H1 (cell line): ENCODE measurements around the gene GRM8. TPM values are rescaled to one million over a fixed set of nuclear protein-coding genes. Genes with fewer than 3 reads are reported as not detected.

ENCODE experiments used
- CTCF ChIA-PET: fragments of 300-600 bp; sonication (Branson Sonifier 250); formaldehyde crosslinking; loops from one replicate; lab custom pipeline; 2021; ENCODE audit not compliant: partially characterized antibody; lab: Charles Lee
- POLR2A ChIA-PET: fragments of 300-600 bp; sonication (Branson Sonifier 250); formaldehyde crosslinking; loops from one replicate; lab custom pipeline; 2021; ENCODE audit warnings: inconsistent platforms; ENCODE audit not compliant: partially characterized antibody; lab: Charles Lee
- DNase-seq, 2 experiments: peaks; one replicate each; pipeline versions ENCODE4 v3.0.0 to v3.0.0-alpha.2; 2010 to 2022; ENCODE audit warnings: low spot score in 2 of 2, low read depth in 1 of 2, mixed read lengths in 1 of 2
- FAIRE-seq: peaks from 2 replicates; lab custom pipeline; 2011; peaks lifted over from hg19 to GRCh38; lab: Jason Lieb, UNC
- H2AFZ ChIP-seq: 2 replicates; pipeline ENCODE4 v1.8.1; 2012; ENCODE audit warnings: low read length, inconsistent platforms
- H2AK5ac ChIP-seq: 2 replicates; pipeline ENCODE4 v1.6.1; 2013; ENCODE audit warnings: low read depth, low read length
- H2BK120ac ChIP-seq: replicated peaks from 2 replicates; pipeline ENCODE3; 2013; ENCODE audit warnings: low read depth, low read length, inconsistent platforms
- H2BK12ac ChIP-seq: 2 replicates; pipeline ENCODE4 v1.6.1; 2013; ENCODE audit warnings: low read depth, low read length
- H2BK15ac ChIP-seq: 2 replicates; pipeline ENCODE4 v1.6.1; 2013; ENCODE audit warnings: low read length
- H2BK20ac ChIP-seq: 2 replicates; pipeline ENCODE4 v1.6.1; 2013; ENCODE audit warnings: low read length
- H2BK5ac ChIP-seq: 2 replicates; pipeline ENCODE4 v1.6.1; 2013; ENCODE audit warnings: low read depth, low read length
- H3K14ac ChIP-seq: 2 replicates; pipeline ENCODE4 v1.6.1; 2013; ENCODE audit warnings: inconsistent platforms; ENCODE audit not compliant: insufficient read length
- H3K18ac ChIP-seq: 2 replicates; pipeline ENCODE4 v1.6.1; 2013; ENCODE audit warnings: low read length; ENCODE audit errors: extremely low read depth
- H3K23ac ChIP-seq: 2 replicates; pipeline ENCODE4 v1.6.1; 2013; ENCODE audit warnings: inconsistent platforms; ENCODE audit not compliant: insufficient read length
- H3K23me2 ChIP-seq: 2 replicates; pipeline ENCODE4 v1.6.1; 2013; ENCODE audit warnings: low read depth, low read length
- H3K27ac ChIP-seq: 2 replicates; pipeline ENCODE4 v1.6.1; 2011; ENCODE audit warnings: low read depth, low read length, inconsistent platforms
- H3K27me3 ChIP-seq, 4 experiments: replicated peaks in 1 of 4; 1 replicate in 1 of 4; 2 replicates in 3 of 4; pipeline versions ENCODE4 v1.6.1 to v1.8.1; 2011 to 2013; ENCODE audit warnings: low read length in 3 of 4, mild to moderate bottlenecking in 3 of 4, inconsistent platforms in 2 of 4, mixed read lengths in 2 of 4, moderate library complexity in 1 of 4; ENCODE audit not compliant: control insufficient read depth in 3 of 4, insufficient read depth in 3 of 4; ENCODE audit errors: extremely low read depth in 1 of 4
- H3K36me3 ChIP-seq, 4 experiments: 2 replicates each; pipeline versions ENCODE4 v1.6.1 to v1.8.1; 2011 to 2013; ENCODE audit warnings: mild to moderate bottlenecking in 4 of 4, low read length in 3 of 4, moderate library complexity in 2 of 4, control low read depth in 1 of 4, inconsistent platforms in 1 of 4; ENCODE audit not compliant: insufficient read depth in 4 of 4, control insufficient read depth in 2 of 4
- H3K4ac ChIP-seq: replicated peaks from 2 replicates; pipeline ENCODE3; 2013; ENCODE audit warnings: low read length, low read depth, mixed read lengths, inconsistent platforms; ENCODE audit not compliant: insufficient read length
- H3K4me1 ChIP-seq, 4 experiments: replicated peaks in 1 of 4; 1 replicate in 1 of 4; 2 replicates in 3 of 4; pipeline versions ENCODE4 v1.6.1 to v1.8.1; 2011 to 2013; ENCODE audit warnings: low read length in 3 of 4, inconsistent platforms in 2 of 4, mixed read lengths in 1 of 4; ENCODE audit not compliant: insufficient read depth in 4 of 4, control insufficient read depth in 3 of 4
- H3K4me2 ChIP-seq, 2 experiments: 2 replicates each; pipeline versions ENCODE4 v1.6.1 to v1.8.1; 2011 to 2013; ENCODE audit warnings: low read depth in 2 of 2, low read length in 2 of 2, control low read depth in 1 of 2, inconsistent platforms in 1 of 2, mild to moderate bottlenecking in 1 of 2; ENCODE audit not compliant: insufficient read depth in 1 of 2
- H3K4me3 ChIP-seq, 4 experiments: fragments of 200-600, 300-600 bp in 1 of 4; sonication (generic), shearing (Covaris generic), sonication (Bioruptor Twin) in 1 of 4; 2 replicates each; pipeline versions ENCODE4 v1.5.1 to v1.8.1; 2011 to 2016; ENCODE audit warnings: low read length in 4 of 4, low read depth in 3 of 4, control low read depth in 2 of 4, inconsistent platforms in 2 of 4, mild to moderate bottlenecking in 2 of 4, mixed read lengths in 1 of 4, moderate library complexity in 1 of 4; ENCODE audit not compliant: insufficient read depth in 2 of 4; ENCODE audit errors: extremely low read depth in 1 of 4
- H3K56ac ChIP-seq: replicated peaks from 2 replicates; pipeline ENCODE3; 2013; ENCODE audit warnings: low read depth, mild to moderate bottlenecking, mixed read lengths, low read length, inconsistent platforms; ENCODE audit not compliant: insufficient read length
- H3K79me1 ChIP-seq: 2 replicates; pipeline ENCODE4 v1.6.1; 2013; ENCODE audit warnings: low read depth, low read length, control low read depth
- H3K79me2 ChIP-seq, 2 experiments: 2 replicates each; pipeline versions ENCODE4 v1.6.1 to v1.8.1; 2012 to 2013; ENCODE audit warnings: low read length in 2 of 2, mild to moderate bottlenecking in 2 of 2, inconsistent platforms in 1 of 2; ENCODE audit not compliant: insufficient read depth in 2 of 2, control insufficient read depth in 1 of 2
- H3K9ac ChIP-seq, 4 experiments: replicated peaks in 1 of 4; 1 replicate in 1 of 4; 2 replicates in 3 of 4; pipeline versions ENCODE4 v1.6.1 to v1.8.1; 2011 to 2013; ENCODE audit warnings: low read depth in 3 of 4, low read length in 3 of 4, control low read depth in 2 of 4, mild to moderate bottlenecking in 2 of 4, moderate library complexity in 2 of 4, inconsistent platforms in 1 of 4; ENCODE audit errors: extremely low read depth in 1 of 4
- H3K9me3 ChIP-seq, 2 experiments: 2 replicates each; pipeline versions ENCODE4 v1.6.1 to v1.8.1; 2012 to 2013; ENCODE audit warnings: mild to moderate bottlenecking in 2 of 2, moderate library complexity in 2 of 2, control low read depth in 1 of 2, inconsistent platforms in 1 of 2, low read depth in 1 of 2, low read length in 1 of 2, mixed read lengths in 1 of 2; ENCODE audit not compliant: insufficient read depth in 2 of 2
- H4K20me1 ChIP-seq, 2 experiments: replicated peaks in 1 of 2; 2 replicates each; pipeline versions ENCODE3 to v1.8.1; 2011 to 2013; ENCODE audit warnings: inconsistent platforms in 2 of 2, low read length in 2 of 2, mild to moderate bottlenecking in 1 of 2; ENCODE audit not compliant: insufficient read depth in 2 of 2, control insufficient read depth in 1 of 2
- H4K5ac ChIP-seq: 2 replicates; pipeline ENCODE4 v1.6.1; 2013; ENCODE audit warnings: low read length, low read depth, mixed read lengths, inconsistent platforms; ENCODE audit not compliant: insufficient read length
- H4K8ac ChIP-seq: 2 replicates; pipeline ENCODE4 v1.8.0; 2013; ENCODE audit warnings: mild to moderate bottlenecking, moderate library complexity, low read length, inconsistent platforms; ENCODE audit not compliant: insufficient read depth; ENCODE audit errors: extremely low read depth
- H4K91ac ChIP-seq: replicated peaks from 2 replicates; pipeline ENCODE3; 2013; ENCODE audit warnings: low read length, mixed read lengths, inconsistent platforms; ENCODE audit not compliant: insufficient read length
- ATF3 ChIP-seq: IDR thresholded peaks from 2 replicates; pipeline ENCODE4 v1.6.1; 2011; ENCODE audit warnings: low read depth, mild to moderate bottlenecking, low read length; ENCODE audit not compliant: insufficient read depth
- CTCF ChIP-seq, 3 experiments: IDR thresholded peaks; 1 replicate in 2 of 3; 2 replicates in 1 of 3; pipeline versions ENCODE4 v1.5.1 to v1.6.1; 2011; ENCODE audit warnings: low read length in 3 of 3, mild to moderate bottlenecking in 3 of 3, inconsistent platforms in 2 of 3, low read depth in 1 of 3, moderate library complexity in 1 of 3; ENCODE audit not compliant: insufficient read depth in 1 of 3; ENCODE audit errors: control extremely low read depth in 1 of 3
- E2F6 ChIP-seq: IDR thresholded peaks from 2 replicates; pipeline ENCODE4 v1.6.1; 2012; ENCODE audit warnings: inconsistent platforms
- GABPA ChIP-seq: IDR thresholded peaks from 2 replicates; pipeline ENCODE4 v1.6.1; 2011; ENCODE audit warnings: mild to moderate bottlenecking, low read length, moderate library complexity, borderline replicate concordance; ENCODE audit not compliant: insufficient read depth
- NRF1 ChIP-seq: IDR thresholded peaks from 2 replicates; pipeline ENCODE4 v1.6.1; 2011; ENCODE audit warnings: mild to moderate bottlenecking, low read depth, low read length, improper control_type of control experiment
- SIN3A ChIP-seq, 2 experiments: IDR thresholded peaks in 1 of 2; conservative IDR thresholded peaks in 1 of 2; 2 replicates each; pipeline ENCODE4 v1.6.1; 2011 to 2012; ENCODE audit warnings: low read length in 2 of 2, improper control_type of control experiment in 1 of 2, low read depth in 1 of 2, mild to moderate bottlenecking in 1 of 2
- TAF1 ChIP-seq: IDR thresholded peaks from 2 replicates; pipeline ENCODE4 v1.6.1; 2011; ENCODE audit warnings: mild to moderate bottlenecking, low read depth, low read length
- USF2 ChIP-seq: IDR thresholded peaks from 2 replicates; pipeline ENCODE4 v1.6.1; 2011; ENCODE audit warnings: low read length, improper control_type of control experiment
- WGBS, 2 experiments: shearing (Covaris generic) in 1 of 2; methylation state at CpG; one replicate each; pipeline versions ENCODE4 v1.1.6 to v1.1.7; 2013 to 2015; ENCODE audit warnings: low lambda C conversion rate in 2 of 2, mixed read lengths in 2 of 2, inconsistent platforms in 1 of 2, low coverage in 1 of 2, missing lambda C conversion rate in 1 of 2; ENCODE audit not compliant: insufficient replicate concordance in 2 of 2, insufficient coverage in 1 of 2, insufficient read length in 1 of 2; ENCODE audit errors: extremely low coverage in 1 of 2, missing lambda C conversion rate in 1 of 2; 5-methylcytosine and 5-hydroxymethylcytosine counted together
- polyA plus RNA-seq, 7 experiments: library from polyadenylated mRNA; depleted of rRNA in 3 of 7; stranded (reverse) in 5 of 7; unstranded in 2 of 7; fragments of >200 nt in 5 of 7; fragments of 200-250 nt in 2 of 7; gene quantifications; 1 replicate in 5 of 7; 2 replicates in 1 of 7; 4 replicates in 1 of 7; pipeline versions ENCODE4 v1.2.1 to v1.2.3, GENCODE V29; 2011 to 2013; ENCODE audit warnings: missing spikeins in 2 of 7, mixed read lengths in 2 of 7
- total RNA-seq: library from RNA; stranded (reverse); fragmentation: NEBNext Ultra II Directional; extraction: Animal tissue kit (Norgen Biotek cat#: 25700); gene quantifications from 2 replicates; pipeline ENCODE4 v1.2.1, GENCODE V29; 2021

The GRM8 gene
- total and polyA plus RNA-seq, 2 of the 8 experiments (the other 6 are each of a cell fraction or from before 2014, with no cell fraction given) = 2.6 to 2.8 TPM

- Histone ChIP-seq H2AFZ (no peak overlapping the region), H4K20me1 (no peaks in the 10 kb centered on the region), H3K79me2 (no peaks in the 10 kb centered on the region), H2BK5ac (no peak overlapping the region), H3K4me1 (no peaks in the 10 kb centered on the region), H3K14ac (no peak overlapping the region), H3K27ac (no peak overlapping the region), H4K91ac (no peak overlapping the region), H4K8ac (no peak overlapping the region), H3K9ac (no peak overlapping the region), H3K4ac (no peak overlapping the region), H3K18ac (no peak overlapping the region), H3K4me3 (no peak overlapping the region), H2BK12ac (no peak overlapping the region), H3K56ac (no peak overlapping the region), H2BK120ac (no peak overlapping the region), H3K4me2 (no peak overlapping the region), H2AK5ac (no peak overlapping the region), H3K9me3 (peaks cover 0 to 4% of the 10 kb centered on the region in 2 experiments; a peak in 2 of 4 replicates), H3K79me1 (no peaks in the 10 kb centered on the region), H3K36me3 (no peaks in the 10 kb centered on the region), H3K23me2 (no peaks in the 10 kb centered on the region), H4K5ac (no peak overlapping the region), H2BK20ac (no peak overlapping the region), H2BK15ac (no peak overlapping the region), H3K27me3 (no peaks in the 10 kb centered on the region), H3K23ac (no peak overlapping the region)
- WGBS, 2 experiments = 94% methylated on average over 2 of the region's 2 CpGs; no CpG with 5 or more reads in 1 of the 2 experiments
- FAIRE-seq (no peak), DNase-seq (no peak)
- ChIA-PET CTCF (interaction anchor here (0.6 kb wide), 1 partner anchor 12 kb away, joined by 3 read pairs; no protein-coding TSS in a partner anchor), POLR2A (no interaction called here)
- no peak for TF ChIP-seq ATF3
- TF ChIP-seq NRF1 = no peak
- no peak for TF ChIP-seq SIN3A (conservative IDR thresholded peaks at IDR 0.05 in 1 of 2, IDR thresholded peaks at IDR 0.05 in 1 of 2; ENCODE audit: low read depth in 1 of 2, low read length in 2 of 2)
- no peak for TF ChIP-seq CTCF (IDR thresholded peaks at IDR 0.05; ENCODE audit: control extremely low read depth in 1 of 3, insufficient read depth in 1 of 3, low read depth in 1 of 3, low read length in 3 of 3)
- no peak for TF ChIP-seq USF2
- no peak for TF ChIP-seq E2F6
- no peak for TF ChIP-seq TAF1
- TF ChIP-seq GABPA = no peak
These were observed 536.4 kb downstream of the GRM8 start for GRCh38 chr7:126716321-126716720.
